HCT116 (cell line): ENCODE results near the gene HPDL. TPM values are rescaled to one million over a fixed set of nuclear protein-coding genes. Genes with fewer than 3 reads are reported as not detected.

Source experiments
- ATAC-seq: fragments of 200-7000 bp; cut with Tn5 transposase; 2 replicates; pipeline ENCODE4 v1.9.1; 2020; ENCODE audit warnings: mild to moderate bottlenecking, moderate library complexity
- BruUV-seq: library from RNA; stranded (reverse); fragments of 400-500 nt; replicated peaks from 2 replicates; lab custom pipeline; 2021; lab: Mats Ljungman, UMichigan
- CTCF ChIA-PET: fragments of 300-600 bp; sonication (Branson Sonifier 250); formaldehyde crosslinking; loops from one replicate; lab custom pipeline; 2021; ENCODE audit warnings: antibody characterized with exemption; lab: Charles Lee
- POLR2A ChIA-PET: fragments of 300-600, 350-600 bp; sonication (Branson Sonifier 250); formaldehyde crosslinking; loops from one replicate; lab custom pipeline; 2021; ENCODE audit warnings: antibody characterized with exemption; lab: Charles Lee
- RAD21 ChIA-PET, 2 experiments: fragments of 300-600 bp; sonication (Branson Sonifier 250); formaldehyde crosslinking; loops; one replicate each; lab custom pipeline; 2023; ENCODE audit warnings: low total read pairs in 2 of 2; ENCODE audit not compliant: uncharacterized antibody in 2 of 2, unreplicated experiment in 2 of 2, low non-redundant PET in 1 of 2; lab: Charles Lee
- DNase-seq: peaks from one replicate; pipeline ENCODE4 v3.0.0-alpha.2; 2010; ENCODE audit warnings: low read depth, low spot score
- H2AFZ ChIP-seq: fragments of 200-600 bp; shearing (Covaris generic), sonication (generic); 2 replicates; pipeline ENCODE4 v1.6.1; 2017; ENCODE audit warnings: low read depth, mixed run types, mixed read lengths, antibody characterized with exemption, low read length; ENCODE audit not compliant: poor library complexity, severe bottlenecking
- H3K27ac ChIP-seq: 2 replicates; pipeline ENCODE4 v1.5.1; 2012; ENCODE audit warnings: low read depth, low read length
- H3K27me3 ChIP-seq: fragments of 200-600 bp; sonication (generic); 2 replicates; pipeline ENCODE4 v1.6.1; 2016; ENCODE audit warnings: mixed run types, low read length, mixed read lengths; ENCODE audit not compliant: insufficient read depth
- H3K36me3 ChIP-seq, 2 experiments: fragments of 200-500 bp in 1 of 2; fragments of 200-600 bp in 1 of 2; sonication (Bioruptor generic) in 1 of 2; sonication (generic) in 1 of 2; 2 replicates each; pipeline versions ENCODE4 v1.5.1 to v1.6.1; 2014 to 2016; ENCODE audit warnings: low read length in 2 of 2, inconsistent platforms in 1 of 2, mixed read lengths in 1 of 2, mixed run types in 1 of 2; ENCODE audit not compliant: insufficient read depth in 2 of 2, control insufficient read depth in 1 of 2
- H3K4me1 ChIP-seq, 2 experiments: fragments of 200-600 bp in 1 of 2; sonication (generic) in 1 of 2; 2 replicates each; pipeline versions ENCODE4 v1.5.1 to v1.6.1; 2012 to 2017; ENCODE audit warnings: low read length in 2 of 2, inconsistent platforms in 1 of 2, mild to moderate bottlenecking in 1 of 2, mixed read lengths in 1 of 2, mixed run types in 1 of 2, moderate library complexity in 1 of 2; ENCODE audit not compliant: insufficient read depth in 2 of 2, control insufficient read depth in 1 of 2
- H3K4me2 ChIP-seq: fragments of 200-600 bp; sonication (generic); 2 replicates; pipeline ENCODE4 v1.6.1; 2017; ENCODE audit warnings: mixed run types, low read length, mixed read lengths
- H3K4me3 ChIP-seq, 2 experiments: fragments of 200-600 bp in 1 of 2; sonication (generic) in 1 of 2; replicated peaks in 1 of 2; 2 replicates each; pipeline ENCODE4 v1.5.1; 2011 to 2016; ENCODE audit warnings: low read length in 2 of 2, control low read depth in 1 of 2, low read depth in 1 of 2, mild to moderate bottlenecking in 1 of 2, mixed read lengths in 1 of 2, mixed run types in 1 of 2
- H3K79me2 ChIP-seq: fragments of 200-600 bp; sonication (generic); 2 replicates; pipeline ENCODE4 v1.6.1; 2017; ENCODE audit warnings: mild to moderate bottlenecking, mixed run types, low read length, moderate library complexity, mixed read lengths; ENCODE audit not compliant: insufficient read depth
- H3K9ac ChIP-seq: fragments of 200-600 bp; sonication (generic); 2 replicates; pipeline ENCODE4 v1.6.1; 2016; ENCODE audit warnings: low read length, mixed read lengths
- H3K9me2 ChIP-seq: fragments of 200-600 bp; sonication (generic), shearing (Covaris generic); 2 replicates; pipeline ENCODE4 v1.6.1; 2017; ENCODE audit warnings: mixed run types, mild to moderate bottlenecking, moderate library complexity; ENCODE audit not compliant: insufficient read depth
- H3K9me3 ChIP-seq, 2 experiments: fragments of 200-500 bp in 1 of 2; fragments of 200-600 bp in 1 of 2; sonication (Bioruptor generic) in 1 of 2; sonication (generic) in 1 of 2; 2 replicates each; pipeline ENCODE4 v1.6.1; 2014 to 2017; ENCODE audit warnings: low read length in 2 of 2, mixed read lengths in 2 of 2, inconsistent platforms in 1 of 2, low read depth in 1 of 2, mild to moderate bottlenecking in 1 of 2, mixed run types in 1 of 2, moderate library complexity in 1 of 2; ENCODE audit not compliant: control insufficient read depth in 1 of 2, insufficient read depth in 1 of 2
- H4K20me1 ChIP-seq: fragments of 200-600 bp; sonication (generic), shearing (Covaris generic); 2 replicates; pipeline ENCODE4 v1.6.1; 2017; ENCODE audit warnings: mixed run types, mild to moderate bottlenecking, moderate library complexity; ENCODE audit not compliant: insufficient read depth
- ELF1 ChIP-seq: IDR thresholded peaks from 2 replicates; pipeline ENCODE4 v1.6.1; 2012; ENCODE audit warnings: low read depth, borderline replicate concordance
- FOSL1 ChIP-seq: IDR thresholded peaks from 2 replicates; pipeline ENCODE4 v1.6.1; 2012; ENCODE audit warnings: low read depth
- JUND ChIP-seq: IDR thresholded peaks from 2 replicates; pipeline ENCODE4 v1.6.1; 2012
- SP1 ChIP-seq: IDR thresholded peaks from 2 replicates; pipeline ENCODE4 v1.6.1; 2012; ENCODE audit warnings: low read depth
- SRF ChIP-seq: IDR thresholded peaks from 2 replicates; pipeline ENCODE4 v1.6.1; 2012; ENCODE audit warnings: low read depth
- TCF7L2 ChIP-seq: IDR thresholded peaks from 2 replicates; pipeline ENCODE4 v1.7.0; 2011; ENCODE audit warnings: borderline replicate concordance, inconsistent platforms; ENCODE audit not compliant: insufficient read depth, insufficient read length; ENCODE audit errors: extremely low read depth
- YY1 ChIP-seq: IDR thresholded peaks from 2 replicates; pipeline ENCODE4 v1.6.1; 2011; ENCODE audit warnings: low read length, low read depth, moderate library complexity, mild to moderate bottlenecking; ENCODE audit not compliant: insufficient replicate concordance; ENCODE audit errors: extremely low read depth
- ZFX ChIP-seq: fragments of 450-650 bp; IDR thresholded peaks from 2 replicates; pipeline ENCODE4 v1.6.1; 2017
- intact Hi-C: fragments of 100-400 bp; cut with micrococcal nuclease; formaldehyde crosslinking; loops from 2 replicates; pipeline ENCODE4 v1.10.0; 2022
- total RNA-seq: library from RNA; stranded (reverse); gene quantifications from one replicate; pipeline ENCODE4 v1.2.1, GENCODE V29; 2021; ENCODE audit not compliant: unreplicated experiment
- TF ChIP-seq, protein P1 (sequence below), 3 experiments: fragments of 200-600 bp in 1 of 3; sonication (generic) in 1 of 3; IDR thresholded peaks in 2 of 3; conservative IDR thresholded peaks in 1 of 3; 2 replicates each; pipeline ENCODE4 v1.5.1; 2012 to 2017; ENCODE audit warnings: low read depth in 2 of 3, low read length in 2 of 3, antibody characterized with exemption in 1 of 3, borderline replicate concordance in 1 of 3, control low read depth in 1 of 3, mild to moderate bottlenecking in 1 of 3, mixed read lengths in 1 of 3, mixed run types in 1 of 3, moderate library complexity in 1 of 3; ENCODE audit not compliant: insufficient read depth in 1 of 3

The HPDL gene
- total RNA-seq, 1 experiment from 2014 or later = not detected

DNA sequence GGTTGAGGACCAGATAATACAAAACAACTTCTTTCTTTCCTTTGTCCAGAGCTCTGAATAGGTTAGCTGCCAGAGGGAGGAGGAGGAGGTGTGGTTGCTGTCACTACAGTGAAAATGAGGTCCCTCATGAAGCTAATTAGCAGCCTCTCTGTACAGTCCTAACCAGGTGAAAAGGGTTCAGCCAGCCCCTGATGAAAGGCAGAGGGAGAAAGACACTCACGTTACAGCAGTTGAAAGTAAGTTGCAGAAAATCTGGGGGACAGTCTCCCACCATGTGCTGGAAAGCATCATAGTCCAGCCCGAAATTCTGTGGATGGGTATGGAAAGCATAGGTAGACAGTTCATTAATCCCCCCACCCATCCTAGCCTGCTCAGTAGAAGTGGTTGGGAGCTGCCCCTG lies 19.8 kb downstream of the HPDL start:
- CTCF ChIA-PET = no interaction called here
- no TSS peak for BruUV-seq
- intact Hi-C loops = no loop called here

DNA sequence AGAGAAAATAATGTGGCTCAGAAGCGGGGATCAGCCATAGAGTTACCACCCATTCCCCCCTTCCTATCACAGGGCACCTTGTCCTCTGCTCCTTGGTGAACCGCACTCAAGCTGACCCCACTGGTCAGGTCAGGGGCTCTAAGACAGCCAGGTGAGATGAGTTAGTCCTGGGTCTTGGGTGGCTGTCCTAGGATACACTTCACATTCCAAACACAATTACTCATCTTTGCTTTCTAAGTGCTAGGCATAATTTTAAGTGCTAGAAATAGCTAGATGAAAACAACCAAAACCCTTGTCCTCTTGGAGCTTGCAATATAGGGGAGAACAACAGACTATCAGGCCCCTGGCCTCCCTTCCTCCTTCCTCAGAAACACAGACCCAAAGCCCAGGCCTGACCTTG lies 21.3 kb downstream of the HPDL start:
- ChIA-PET RAD21 (no interaction called here), POLR2A (interaction anchor here (1.0 to 2.1 kb wide), 3 partner anchors 8 to 529 kb away, joined by 4 to 9 read pairs (median 7); partner anchors contain the start of genes MUTYH and TOE1), CTCF (interaction anchor here (1.0 kb wide), 1 partner anchor 12 kb away, joined by 4 read pairs; no protein-coding TSS in a partner anchor)
- peak; percentile 65 for ATAC-seq
- Histone ChIP-seq H4K20me1 (no peaks in the 10 kb centered on the region), H3K4me3 (no peak overlapping the region), H3K9ac (0 out of 2 replicates have a peak overlapping the region, but pooled peaks have one; percentile 15), H3K79me2 (peaks cover 2% of the 10 kb centered on the region; the same call in 1 of the 2 replicates), H3K4me2 (peak overlapping the region; percentile 62), H3K4me1 (peaks cover 16 to 34% of the 10 kb centered on the region in 2 experiments), H3K9me3 (no peaks in the 10 kb centered on the region), H3K27me3 (no peaks in the 10 kb centered on the region), H3K9me2 (no peaks in the 10 kb centered on the region), H2AFZ (no peak overlapping the region), H3K36me3 (peaks cover 8 to 20% of the 10 kb centered on the region in 2 experiments; a peak in 2 of 4 replicates), H3K27ac (peak overlapping the region; percentile 26; the same call in 1 of the 2 replicates)
- TF ChIP-seq JUND (no peak), ELF1 (no peak)
- no TSS peak for BruUV-seq
- intact Hi-C loops = no loop called here
- DNase-seq = no peak

More for the DNA sequence above, 19.8 kb downstream of the HPDL start:
- no peak overlapping the region for H2AFZ ChIP-seq
- peaks cover 16% of the 10 kb centered on the region for H3K79me2 ChIP-seq
- no peak overlapping the region for H3K27ac ChIP-seq
- no peaks in the 10 kb centered on the region for H4K20me1 ChIP-seq
- H3K9me2 ChIP-seq = no peaks in the 10 kb centered on the region
- DNase-seq (no peak), ATAC-seq (no peak)
- RAD21 ChIA-PET = no interaction called here
- peaks cover 16 to 35% of the 10 kb centered on the region in 2 experiments for H3K4me1 ChIP-seq
- peaks cover 15 to 35% of the 10 kb centered on the region in 2 experiments; a peak in 2 of 4 replicates for H3K36me3 ChIP-seq
- H3K4me2 ChIP-seq = no peak overlapping the region
- no peak overlapping the region for H3K4me3 ChIP-seq
- POLR2A ChIA-PET = no interaction called here
- no peak overlapping the region for H3K9ac ChIP-seq
- TF ChIP-seq ZFX = no peak
- TF ChIP-seq, protein P1, sequence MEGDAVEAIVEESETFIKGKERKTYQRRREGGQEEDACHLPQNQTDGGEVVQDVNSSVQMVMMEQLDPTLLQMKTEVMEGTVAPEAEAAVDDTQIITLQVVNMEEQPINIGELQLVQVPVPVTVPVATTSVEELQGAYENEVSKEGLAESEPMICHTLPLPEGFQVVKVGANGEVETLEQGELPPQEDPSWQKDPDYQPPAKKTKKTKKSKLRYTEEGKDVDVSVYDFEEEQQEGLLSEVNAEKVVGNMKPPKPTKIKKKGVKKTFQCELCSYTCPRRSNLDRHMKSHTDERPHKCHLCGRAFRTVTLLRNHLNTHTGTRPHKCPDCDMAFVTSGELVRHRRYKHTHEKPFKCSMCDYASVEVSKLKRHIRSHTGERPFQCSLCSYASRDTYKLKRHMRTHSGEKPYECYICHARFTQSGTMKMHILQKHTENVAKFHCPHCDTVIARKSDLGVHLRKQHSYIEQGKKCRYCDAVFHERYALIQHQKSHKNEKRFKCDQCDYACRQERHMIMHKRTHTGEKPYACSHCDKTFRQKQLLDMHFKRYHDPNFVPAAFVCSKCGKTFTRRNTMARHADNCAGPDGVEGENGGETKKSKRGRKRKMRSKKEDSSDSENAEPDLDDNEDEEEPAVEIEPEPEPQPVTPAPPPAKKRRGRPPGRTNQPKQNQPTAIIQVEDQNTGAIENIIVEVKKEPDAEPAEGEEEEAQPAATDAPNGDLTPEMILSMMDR (IDR thresholded peaks at IDR 0.05 in 2 of 3, conservative IDR thresholded peaks at IDR 0.05 in 1 of 3; ENCODE audit: borderline replicate concordance in 1 of 3, insufficient read depth in 1 of 3, low read depth in 2 of 3, low read length in 2 of 3) = no peak
- no peak for TF ChIP-seq TCF7L2
- TF ChIP-seq SP1 = no peak
- TF ChIP-seq YY1 = no peak
- TF ChIP-seq FOSL1 = no peak
- no peak for TF ChIP-seq SRF
- H3K9me3 ChIP-seq = no peaks in the 10 kb centered on the region
- H3K27me3 ChIP-seq = no peaks in the 10 kb centered on the region
